ENCODE measurements around the gene PLEKHF1. TPM values are rescaled to one million over a fixed set of nuclear protein-coding genes. Genes with fewer than 3 reads are reported as not detected.

PLEKHF1 gene
- total RNA-seq, 1 donor, result 13.1 TPM

DNA sequence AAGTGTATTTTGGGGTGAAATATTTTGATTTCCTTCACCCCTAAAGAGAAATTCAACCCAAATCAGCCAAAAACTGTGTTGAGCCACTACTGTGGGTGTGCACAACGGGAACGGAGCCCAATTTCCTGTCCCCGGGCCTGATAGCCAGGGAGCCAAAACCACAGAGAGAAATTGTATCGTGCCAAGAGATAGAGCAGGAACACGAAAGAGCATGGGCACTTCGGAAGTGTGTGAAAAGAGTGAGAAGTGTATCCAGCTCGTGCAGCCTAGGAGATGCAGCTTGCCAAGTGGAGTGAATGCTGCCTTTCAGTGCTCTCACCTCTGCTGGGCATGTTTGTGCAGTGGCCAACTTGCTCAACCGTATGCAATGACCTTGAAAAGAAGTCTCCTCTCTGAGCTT is 19.4 kb upstream of the PLEKHF1 start:
- H3K27me3 ChIP-seq (ENCODE audit: insufficient read depth, low read length), result no peaks in the 10 kb centered on the region
- H3K4me1 ChIP-seq (ENCODE audit: insufficient read depth, low read length), result peaks cover 11% of the 10 kb centered on the region
- no peaks in the 10 kb centered on the region for H3K9me3 ChIP-seq (ENCODE audit: low read depth, low read length)
- no peak overlapping the region for H3K4me3 ChIP-seq (ENCODE audit: low read length)

DNA sequence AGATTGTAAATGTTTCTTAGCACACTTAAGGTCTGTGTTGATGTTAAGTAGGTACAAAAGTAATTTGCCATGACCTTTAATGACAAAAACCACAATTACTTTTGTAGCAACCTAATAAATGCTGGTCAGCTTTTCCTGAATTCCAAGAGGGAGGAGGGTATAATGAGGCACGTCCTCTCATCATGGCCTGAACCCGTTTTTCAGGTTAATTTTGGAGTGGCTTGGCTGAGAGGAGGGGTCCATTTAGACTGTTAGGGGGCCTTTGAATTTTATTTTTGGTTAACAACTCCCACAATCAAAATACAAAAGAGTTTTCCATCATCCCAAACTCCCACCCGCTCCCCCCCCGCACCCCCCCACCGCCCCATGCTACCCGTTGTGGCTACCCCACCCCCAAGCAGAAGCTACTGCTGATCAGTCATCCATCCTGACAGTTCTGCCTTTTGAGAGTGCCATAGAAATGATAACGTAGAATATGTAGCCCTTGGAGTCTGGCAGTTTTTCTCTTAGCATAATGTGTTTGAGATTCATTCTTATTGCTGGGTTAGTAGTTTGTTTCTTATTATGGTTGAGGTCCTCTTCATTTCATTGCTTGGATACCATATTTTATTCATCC is 14.4 kb upstream of the PLEKHF1 start:
- H3K4me1 ChIP-seq (ENCODE audit: insufficient read depth, low read length), result peaks cover 5% of the 10 kb centered on the region
- no peak overlapping the region for H3K4me3 ChIP-seq (ENCODE audit: low read length)
- H3K9me3 ChIP-seq (ENCODE audit: low read depth, low read length), result no peaks in the 10 kb centered on the region
- no peaks in the 10 kb centered on the region for H3K27me3 ChIP-seq (ENCODE audit: insufficient read depth, low read length)

DNA sequence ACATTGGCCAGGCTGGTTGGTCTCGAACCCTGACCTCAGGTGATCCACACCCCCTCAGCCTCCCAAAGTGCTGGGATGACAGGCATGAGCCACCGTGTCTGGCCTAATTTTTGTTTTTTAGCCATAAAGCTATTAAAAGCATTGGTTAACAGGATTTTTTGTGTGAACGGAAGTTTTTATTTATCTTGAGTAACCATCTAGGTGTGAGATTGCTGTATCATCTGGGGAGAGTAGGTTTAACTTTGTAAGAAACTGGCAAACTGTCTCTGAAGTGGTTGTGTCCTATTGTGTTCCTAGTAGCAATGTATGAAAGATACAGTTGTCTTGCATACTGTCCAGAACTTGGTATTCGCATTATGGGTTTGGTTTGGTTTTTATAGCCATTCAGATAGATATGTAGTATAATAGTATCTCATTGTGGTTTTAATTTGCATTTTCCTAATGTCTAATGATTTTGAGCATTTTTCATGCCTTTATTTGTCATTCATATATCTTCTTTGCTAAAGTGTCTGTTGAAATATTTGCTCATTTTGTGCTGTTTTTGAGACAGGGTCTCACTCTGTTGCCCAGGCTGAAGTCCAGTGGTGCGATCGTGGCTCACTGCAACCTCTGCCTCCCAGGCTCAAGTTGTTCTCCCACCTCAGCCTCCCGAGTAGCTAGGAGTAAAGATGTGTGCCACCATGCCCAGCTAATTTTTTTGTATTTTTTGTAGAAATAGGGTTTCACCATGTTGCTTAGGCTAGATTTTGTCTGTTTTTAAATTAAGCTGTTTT is 13.5 kb upstream of the PLEKHF1 start:
- no peaks in the 10 kb centered on the region for H3K27me3 ChIP-seq (ENCODE audit: insufficient read depth, low read length)
- no peak overlapping the region for H3K4me3 ChIP-seq (ENCODE audit: low read length)
- H3K4me1 ChIP-seq (ENCODE audit: insufficient read depth, low read length), result no peaks in the 10 kb centered on the region
- H3K9me3 ChIP-seq (ENCODE audit: low read depth, low read length), result no peaks in the 10 kb centered on the region

DNA sequence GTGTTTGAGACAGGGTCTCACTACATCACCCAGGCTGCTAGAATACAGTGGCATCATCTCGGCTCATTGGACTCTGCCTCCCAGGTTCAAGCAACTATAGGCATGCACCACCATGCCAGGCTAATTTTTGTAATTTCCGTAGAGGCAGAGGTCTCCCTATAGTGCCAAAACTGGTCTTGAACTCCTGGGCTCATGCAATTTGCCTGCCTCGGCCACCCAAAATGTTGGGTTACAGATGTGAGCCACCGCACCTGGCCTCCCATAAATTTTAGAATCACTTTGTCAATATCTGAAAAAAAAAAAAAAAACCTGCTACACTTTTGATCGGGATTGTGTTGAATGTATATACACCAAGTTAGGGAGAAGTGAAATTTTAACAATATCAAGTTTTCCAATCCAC is 11.9 kb upstream of the PLEKHF1 start:
- H3K9me3 ChIP-seq (ENCODE audit: low read depth, low read length), result no peaks in the 10 kb centered on the region
- H3K27me3 ChIP-seq (ENCODE audit: insufficient read depth, low read length), result no peaks in the 10 kb centered on the region
- H3K4me3 ChIP-seq (ENCODE audit: low read length), result no peak overlapping the region
- H3K4me1 ChIP-seq (ENCODE audit: insufficient read depth, low read length), result no peaks in the 10 kb centered on the region

DNA sequence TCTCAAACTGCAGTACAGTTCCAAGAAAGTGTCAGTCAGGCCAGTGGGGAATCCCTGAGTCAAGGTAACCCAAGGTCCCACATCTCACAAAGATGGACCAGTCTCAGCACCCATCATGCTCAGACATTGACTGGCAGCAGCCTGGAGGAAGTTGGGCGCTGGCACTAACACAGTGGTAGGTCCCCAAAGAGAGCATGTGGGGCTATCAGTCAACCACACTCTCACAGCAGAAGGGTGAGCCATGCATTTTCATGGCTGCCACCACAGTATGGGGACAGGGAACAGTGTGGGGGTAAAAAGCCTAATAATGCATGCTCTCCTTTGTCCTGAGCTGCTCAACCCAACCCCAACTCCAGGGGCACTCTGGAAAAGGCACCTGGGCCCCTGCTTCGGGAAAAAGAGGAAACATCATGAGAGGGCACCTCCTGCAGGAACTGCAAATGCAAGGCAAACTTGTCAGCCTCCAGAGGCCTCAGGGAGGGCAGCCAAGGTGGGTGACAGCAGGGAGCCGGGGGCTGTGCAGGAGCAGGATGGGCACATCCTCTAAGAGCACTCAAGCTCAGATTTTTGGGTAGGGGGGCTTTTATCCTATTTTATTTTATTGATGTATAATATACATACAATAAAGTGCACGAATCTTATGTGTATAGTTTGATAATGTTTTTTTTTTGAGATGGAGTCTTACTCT is 9.5 kb upstream of the PLEKHF1 start:
- H3K4me3 ChIP-seq (ENCODE audit: low read length), result no peak overlapping the region
- H3K27me3 ChIP-seq (ENCODE audit: insufficient read depth, low read length), result no peaks in the 10 kb centered on the region
- no peaks in the 10 kb centered on the region for H3K9me3 ChIP-seq (ENCODE audit: low read depth, low read length)
- H3K4me1 ChIP-seq (ENCODE audit: insufficient read depth, low read length), result no peaks in the 10 kb centered on the region

DNA sequence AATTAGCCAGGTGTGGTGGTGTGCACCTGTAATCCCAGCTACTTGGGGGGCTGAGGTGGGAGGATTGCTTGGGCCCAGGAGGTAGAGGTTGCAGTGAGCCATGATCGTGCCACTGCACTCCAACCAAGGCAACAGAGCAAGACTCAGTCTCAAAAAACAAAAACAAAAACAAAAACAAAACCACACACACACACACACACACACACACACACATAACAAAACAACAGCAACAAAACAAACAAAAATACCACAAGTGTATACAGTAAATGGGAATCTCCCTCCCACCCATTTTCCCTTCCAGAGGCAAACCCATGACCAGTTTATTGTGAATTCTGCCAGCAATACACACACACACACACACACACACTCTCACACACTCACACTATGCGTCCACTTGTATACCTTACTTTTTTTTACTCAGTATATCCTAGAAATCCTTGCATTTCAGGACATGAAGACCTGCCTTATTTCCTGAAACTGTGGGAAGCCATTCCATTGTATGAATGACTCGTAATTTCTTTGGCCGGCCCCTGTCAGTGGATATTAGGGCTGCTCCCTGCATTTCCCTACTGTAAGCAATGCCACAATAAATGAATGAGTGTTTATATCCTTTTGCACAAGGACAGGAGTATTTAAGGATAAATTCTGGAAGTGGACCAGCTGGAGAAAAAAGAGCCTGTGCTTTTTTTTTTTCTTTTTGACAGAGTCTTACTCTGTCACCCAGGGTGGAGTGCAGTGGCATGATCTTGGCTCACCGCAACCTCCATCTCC is 6.9 kb upstream of the PLEKHF1 start:
- H3K4me1 ChIP-seq (ENCODE audit: insufficient read depth, low read length), result no peaks in the 10 kb centered on the region
- no peaks in the 10 kb centered on the region for H3K9me3 ChIP-seq (ENCODE audit: low read depth, low read length)
- H3K27me3 ChIP-seq (ENCODE audit: insufficient read depth, low read length), result no peaks in the 10 kb centered on the region
- H3K4me3 ChIP-seq (ENCODE audit: low read length), result no peak overlapping the region

DNA sequence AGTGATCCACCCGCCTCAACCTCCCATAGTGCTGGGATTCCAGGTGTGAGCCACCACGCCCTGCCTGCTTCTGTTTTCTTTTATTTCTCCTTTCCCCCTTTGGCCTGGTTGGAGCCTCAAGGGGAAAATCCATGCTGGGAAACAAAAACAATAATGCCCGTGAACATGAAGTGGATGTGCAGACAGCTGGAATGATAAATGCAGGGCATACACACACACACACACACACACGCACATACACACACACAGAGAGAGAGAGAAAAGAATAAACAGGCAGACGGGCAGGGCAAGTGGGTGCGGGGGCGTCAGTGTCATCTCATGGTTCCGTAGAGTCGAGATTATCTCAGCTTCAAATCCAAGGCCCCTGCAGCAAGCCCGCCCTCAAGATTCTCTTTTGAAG is 4.4 kb upstream of the PLEKHF1 start:
- H3K27me3 ChIP-seq (ENCODE audit: insufficient read depth, low read length), result no peaks in the 10 kb centered on the region
- H3K9me3 ChIP-seq (ENCODE audit: low read depth, low read length), result no peaks in the 10 kb centered on the region
- H3K4me3 ChIP-seq (ENCODE audit: low read length), result no peak overlapping the region
- H3K4me1 ChIP-seq (ENCODE audit: insufficient read depth, low read length), result peaks cover 12% of the 10 kb centered on the region

DNA sequence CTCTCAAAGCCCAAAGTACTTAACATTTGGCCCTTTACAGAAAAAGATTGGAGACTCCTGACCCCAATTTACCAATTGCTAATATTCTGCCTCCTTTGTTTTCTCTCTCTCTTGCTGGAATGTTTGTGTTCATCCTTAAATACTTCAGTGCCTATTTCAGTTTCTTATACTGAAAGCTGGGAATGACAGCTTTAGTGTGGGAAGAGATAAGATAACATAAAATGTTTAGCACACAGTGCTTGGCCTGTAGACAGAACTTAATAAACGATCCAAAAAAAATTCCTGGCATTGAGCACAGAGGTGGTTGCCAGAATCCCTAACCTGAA is 3.0 kb upstream of the PLEKHF1 start:
- Histone ChIP-seq H3K4me3 (ENCODE audit: low read length) (no peak overlapping the region), H3K4me1 (ENCODE audit: insufficient read depth, low read length) (peaks cover 26% of the 10 kb centered on the region), H3K27me3 (ENCODE audit: insufficient read depth, low read length) (no peaks in the 10 kb centered on the region), H3K9me3 (ENCODE audit: low read depth, low read length) (no peaks in the 10 kb centered on the region)

DNA sequence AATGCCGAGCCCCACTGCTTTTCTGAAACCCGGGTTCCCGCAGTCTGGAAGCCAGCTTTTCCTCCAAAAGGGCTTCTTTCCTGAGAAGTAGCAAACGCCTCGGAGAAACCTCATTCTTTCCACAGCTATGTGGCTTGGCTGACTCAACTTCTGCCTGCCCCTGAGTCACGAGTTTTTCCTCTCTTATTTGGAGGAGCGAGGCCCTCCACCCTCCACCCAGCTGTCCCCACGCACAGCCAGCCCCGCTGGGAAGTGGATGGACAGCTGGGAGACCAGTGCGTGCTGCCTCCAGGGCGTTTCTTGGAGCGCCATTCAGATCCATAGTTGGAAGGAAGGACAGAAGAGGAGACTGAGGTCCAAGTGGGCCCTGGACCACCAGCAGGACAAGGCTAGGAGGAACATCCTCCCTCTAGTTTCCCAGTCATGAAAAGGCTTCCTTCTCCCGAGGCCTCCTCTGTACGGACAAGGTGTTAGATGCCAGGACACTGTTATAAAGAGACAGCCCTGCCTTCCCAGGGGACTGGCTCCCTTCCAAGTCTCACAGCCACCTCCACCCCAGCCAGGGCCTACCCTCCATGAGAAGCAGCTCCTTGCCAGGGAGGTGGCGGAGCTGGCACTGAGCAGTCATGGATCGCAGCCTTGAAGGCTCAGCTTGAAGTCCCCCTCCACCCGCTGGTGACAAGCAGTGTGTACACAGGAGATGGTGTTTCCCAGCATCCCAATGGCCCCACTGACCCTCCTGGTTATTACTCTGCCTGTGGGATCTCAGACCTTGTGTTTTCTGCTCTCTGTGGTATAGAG is 2.5 kb upstream of the PLEKHF1 start:
- no peaks in the 10 kb centered on the region for H3K9me3 ChIP-seq (ENCODE audit: low read depth, low read length)
- H3K27me3 ChIP-seq (ENCODE audit: insufficient read depth, low read length), result no peaks in the 10 kb centered on the region
- H3K4me1 ChIP-seq (ENCODE audit: insufficient read depth, low read length), result peaks cover 31% of the 10 kb centered on the region
- no peak overlapping the region for H3K4me3 ChIP-seq (ENCODE audit: low read length)

DNA sequence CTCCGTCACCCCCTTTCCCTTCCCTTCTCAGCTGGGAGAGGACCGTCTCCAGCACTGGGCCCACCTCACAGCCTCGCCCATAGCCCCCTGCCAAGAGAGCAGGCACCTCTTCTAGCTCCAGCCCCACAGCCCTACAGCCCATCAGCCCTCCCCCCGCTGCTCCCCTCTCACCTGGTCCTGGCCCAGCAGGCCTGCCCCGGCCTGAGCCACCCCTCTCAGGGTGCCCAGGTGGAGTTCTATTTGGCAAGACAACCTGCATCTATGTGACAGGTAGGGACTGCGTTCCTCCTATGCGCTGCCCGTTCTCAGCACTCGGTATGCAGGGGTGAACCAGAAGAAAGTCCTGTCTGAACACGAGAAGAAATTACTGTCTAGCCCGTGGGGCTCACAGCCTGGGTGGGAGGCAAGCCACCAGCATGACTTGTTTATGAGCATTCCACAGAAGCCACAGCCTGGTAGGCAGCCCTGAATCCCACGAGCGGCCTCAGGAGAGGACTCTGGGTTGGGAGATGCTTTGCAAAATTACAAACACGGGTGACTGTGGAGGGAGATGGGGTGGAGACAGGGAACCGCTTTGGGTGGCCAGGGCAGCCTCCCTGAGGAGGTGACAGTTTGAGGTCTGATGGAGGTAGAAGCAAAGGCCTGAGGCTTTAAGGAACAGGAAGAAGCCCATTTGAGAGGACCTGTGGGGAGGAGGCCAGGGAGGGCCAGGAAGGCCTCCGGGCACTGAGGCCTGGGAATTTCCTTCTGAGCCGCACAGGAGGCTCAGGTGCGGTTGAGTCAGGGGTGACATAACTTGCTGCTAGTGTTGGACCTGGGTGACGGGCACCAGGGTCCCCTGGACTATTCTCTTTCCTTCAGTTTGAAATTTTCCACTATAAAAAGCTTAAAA is 1.2 kb upstream of the PLEKHF1 start:
- H3K4me1 ChIP-seq (ENCODE audit: insufficient read depth, low read length), result peaks cover 44% of the 10 kb centered on the region
- no peak overlapping the region for H3K4me3 ChIP-seq (ENCODE audit: low read length)
- no peaks in the 10 kb centered on the region for H3K27me3 ChIP-seq (ENCODE audit: insufficient read depth, low read length)
- no peaks in the 10 kb centered on the region for H3K9me3 ChIP-seq (ENCODE audit: low read depth, low read length)

DNA sequence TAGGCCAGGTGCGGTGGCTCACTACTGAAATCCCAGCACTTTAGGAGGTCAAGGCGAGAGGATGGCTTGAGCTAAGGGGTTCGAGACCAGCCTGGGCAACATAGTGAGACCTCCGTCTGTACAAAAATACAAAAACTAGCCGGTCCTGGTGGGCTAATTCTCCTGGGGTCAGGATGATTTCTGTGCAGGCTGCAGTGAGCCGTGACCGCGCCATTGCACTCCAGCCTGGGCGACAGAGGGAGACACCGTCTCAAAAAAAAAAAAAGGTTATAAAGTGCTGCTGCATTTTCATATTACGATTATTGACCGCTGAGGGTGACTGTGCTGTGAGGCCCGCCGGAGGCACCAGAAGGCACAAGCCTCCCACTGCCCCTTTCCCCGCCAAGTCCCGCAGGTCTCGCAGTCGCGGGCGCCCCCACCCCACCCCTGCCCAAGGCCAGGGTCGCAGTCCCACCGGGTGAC is 477 bp upstream of the PLEKHF1 start:
- Histone ChIP-seq H3K27me3 (ENCODE audit: insufficient read depth, low read length) (no peaks in the 10 kb centered on the region), H3K9me3 (ENCODE audit: low read depth, low read length) (no peaks in the 10 kb centered on the region), H3K4me1 (ENCODE audit: insufficient read depth, low read length) (peaks cover 51% of the 10 kb centered on the region), H3K4me3 (ENCODE audit: low read length) (peak overlapping the region; percentile 59)

DNA sequence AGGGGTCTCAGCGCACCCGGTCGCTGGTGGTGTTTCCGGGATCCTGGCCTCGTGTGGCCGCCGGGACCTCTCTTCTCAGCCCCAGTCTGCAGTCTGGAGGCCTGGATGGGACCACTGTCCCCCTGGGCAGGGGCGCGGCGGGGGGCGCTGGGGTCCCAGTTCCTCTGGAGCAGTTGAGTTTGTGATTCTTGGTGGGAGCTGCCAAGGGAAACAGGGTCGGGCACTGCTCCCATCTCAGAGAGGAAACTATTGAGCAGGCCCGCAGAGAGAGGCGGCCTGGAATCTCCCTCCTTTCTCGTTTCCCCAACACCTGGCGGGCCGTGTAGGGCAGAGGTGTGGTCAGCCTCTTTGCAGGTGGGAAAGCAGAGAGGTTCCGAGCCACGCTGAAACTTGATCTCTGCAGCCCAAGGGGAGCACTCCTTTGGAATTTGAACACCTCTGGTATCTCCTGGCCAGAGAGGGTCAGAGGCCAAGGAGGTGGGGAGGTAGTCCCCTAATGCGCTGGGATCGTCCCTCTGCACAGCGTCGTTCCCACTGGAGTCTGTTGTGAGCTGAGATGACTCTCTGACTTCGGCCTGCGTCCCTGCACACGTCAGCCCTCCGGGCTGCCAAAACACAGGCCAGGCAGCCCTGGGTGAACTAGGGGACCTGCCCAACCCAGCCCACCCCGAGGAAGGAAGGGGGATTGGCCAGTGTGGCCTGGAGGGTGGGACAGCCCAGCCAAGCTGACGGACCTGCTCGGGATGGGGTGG is 741 bp downstream of the PLEKHF1 start:
- Histone ChIP-seq H3K4me3 (ENCODE audit: low read length) (peak overlapping the region; percentile 59), H3K4me1 (ENCODE audit: insufficient read depth, low read length) (peaks cover 63% of the 10 kb centered on the region), H3K9me3 (ENCODE audit: low read depth, low read length) (no peaks in the 10 kb centered on the region), H3K27me3 (ENCODE audit: insufficient read depth, low read length) (no peaks in the 10 kb centered on the region)

All from mononuclear cell (primary cell).